DOHH2 (cell line): ENCODE data around the gene PPP1R3G.

ENCODE experiments used
- H3F3A ChIP-seq: fragments of 200-600 bp; sonication (generic), shearing (Covaris generic); 2 replicates; pipeline ENCODE4 v1.6.0; 2016; ENCODE audit warnings: antibody characterized with exemption, mild to moderate bottlenecking; ENCODE audit not compliant: control insufficient read depth, insufficient read depth
- H3K27ac ChIP-seq: fragments of 200-600 bp; sonication (generic); 2 replicates; pipeline ENCODE4 v1.5.1; 2014; ENCODE audit warnings: low read depth, mild to moderate bottlenecking, low read length, moderate library complexity
- H3K27me3 ChIP-seq: fragments of 200-600 bp; sonication (generic); 2 replicates; pipeline ENCODE4 v1.6.1; 2014; ENCODE audit warnings: mild to moderate bottlenecking, low read length, mixed read lengths; ENCODE audit not compliant: control insufficient read depth
- H3K36me3 ChIP-seq: fragments of 200-600 bp; sonication (generic); 2 replicates; pipeline ENCODE4 v1.6.1; 2014; ENCODE audit warnings: mild to moderate bottlenecking, low read length, moderate library complexity, mixed read lengths; ENCODE audit not compliant: control insufficient read depth
- H3K4me1 ChIP-seq: fragments of 200-600 bp; sonication (generic); 2 replicates; pipeline ENCODE4 v1.6.1; 2014; ENCODE audit warnings: mild to moderate bottlenecking, low read length, mixed read lengths; ENCODE audit not compliant: control insufficient read depth
- H3K4me2 ChIP-seq: fragments of 200-600 bp; sonication (generic); 2 replicates; pipeline ENCODE4 v1.6.0; 2014; ENCODE audit warnings: mild to moderate bottlenecking, low read length, moderate library complexity
- H3K4me3 ChIP-seq: fragments of 200-600 bp; sonication (generic); 2 replicates; pipeline ENCODE4 v1.5.1; 2014; ENCODE audit warnings: mild to moderate bottlenecking, low read length, mixed read lengths
- H3K79me2 ChIP-seq: fragments of 200-600 bp; sonication (generic); 2 replicates; pipeline ENCODE4 v1.6.1; 2014; ENCODE audit warnings: mild to moderate bottlenecking, low read length, mixed read lengths; ENCODE audit not compliant: control insufficient read depth
- H3K9me2 ChIP-seq: fragments of 200-600 bp; sonication (generic); replicated peaks from 2 replicates; pipeline ENCODE4 v1.6.1; 2014; ENCODE audit warnings: mild to moderate bottlenecking, low read length, mixed read lengths; ENCODE audit not compliant: control insufficient read depth
- H3K9me3 ChIP-seq: fragments of 200-600 bp; sonication (generic); 2 replicates; pipeline ENCODE4 v1.6.1; 2014; ENCODE audit warnings: antibody characterized with exemption, low read length, mixed read lengths; ENCODE audit not compliant: control insufficient read depth, insufficient read depth
- H4K20me1 ChIP-seq: fragments of 200-600 bp; sonication (generic); 2 replicates; pipeline ENCODE4 v1.6.0; 2014; ENCODE audit warnings: low read depth, mild to moderate bottlenecking, antibody characterized with exemption, low read length, moderate library complexity; ENCODE audit not compliant: control insufficient read depth, insufficient read depth
- CTCF ChIP-seq: fragments of 200-600 bp; sonication (generic); IDR thresholded peaks from one replicate; pipeline ENCODE4 v1.5.1; 2014; ENCODE audit warnings: antibody characterized with exemption, mild to moderate bottlenecking, low read depth, low read length; ENCODE audit not compliant: poor library complexity, severe bottlenecking
- EZH2phosphoT487 ChIP-seq: fragments of 200-600 bp; sonication (generic); IDR thresholded peaks from 2 replicates; pipeline ENCODE4 v1.6.1; 2017; ENCODE audit warnings: borderline replicate concordance, mild to moderate bottlenecking, antibody characterized with exemption, low read length, moderate library complexity, mixed read lengths

Gene PPP1R3G

DNA sequence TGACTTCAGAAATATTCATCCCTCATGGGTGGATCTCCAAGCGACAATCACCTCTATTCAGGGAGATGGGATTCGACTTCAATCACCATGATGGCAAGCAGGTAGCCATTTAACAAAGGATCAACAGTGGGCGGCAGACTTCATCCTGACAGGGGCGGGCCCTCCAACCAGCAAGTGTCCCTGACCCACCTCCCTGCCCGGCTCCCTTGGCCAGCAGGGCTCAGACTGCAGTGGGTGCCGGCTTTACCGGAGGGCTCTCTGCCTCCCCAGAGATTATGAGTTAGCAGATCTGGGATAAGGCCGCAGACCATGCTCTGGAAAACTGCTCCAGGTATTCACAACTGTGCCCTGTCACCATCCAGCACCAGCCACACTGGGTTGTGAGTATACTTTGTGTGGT is 39.4 kb downstream of the PPP1R3G start:
- H3K4me1 ChIP-seq, result peaks cover 16% of the 10 kb centered on the region
- no peak for TF ChIP-seq CTCF
- TF ChIP-seq EZH2phosphoT487, result no peak
- no peak overlapping the region for H3K27ac ChIP-seq
- H4K20me1 ChIP-seq, result no peaks in the 10 kb centered on the region
- no peak overlapping the region for H3K4me2 ChIP-seq
- no peaks in the 10 kb centered on the region for H3F3A ChIP-seq
- no peaks in the 10 kb centered on the region for H3K79me2 ChIP-seq
- H3K9me2 ChIP-seq, result no peaks in the 10 kb centered on the region
- H3K36me3 ChIP-seq, result no peaks in the 10 kb centered on the region
- no peaks in the 10 kb centered on the region for H3K27me3 ChIP-seq
- H3K9me3 ChIP-seq, result no peaks in the 10 kb centered on the region; the same call in 1 of the 2 replicates
- no peak overlapping the region for H3K4me3 ChIP-seq

GRCh38 chr6:5125152-5126006 is 40.2 kb downstream of the PPP1R3G start:
- no peak for TF ChIP-seq EZH2phosphoT487
- no peak for TF ChIP-seq CTCF
- Histone ChIP-seq H3K27me3 (no peaks in the 10 kb centered on the region), H3K27ac (no peak overlapping the region), H3K9me3 (no peaks in the 10 kb centered on the region; the same call in 1 of the 2 replicates), H3K79me2 (no peaks in the 10 kb centered on the region), H3K4me2 (no peak overlapping the region), H3K4me1 (peaks cover 16% of the 10 kb centered on the region), H4K20me1 (no peaks in the 10 kb centered on the region), H3K36me3 (no peaks in the 10 kb centered on the region), H3K4me3 (no peak overlapping the region), H3F3A (no peaks in the 10 kb centered on the region), H3K9me2 (no peaks in the 10 kb centered on the region)

DNA sequence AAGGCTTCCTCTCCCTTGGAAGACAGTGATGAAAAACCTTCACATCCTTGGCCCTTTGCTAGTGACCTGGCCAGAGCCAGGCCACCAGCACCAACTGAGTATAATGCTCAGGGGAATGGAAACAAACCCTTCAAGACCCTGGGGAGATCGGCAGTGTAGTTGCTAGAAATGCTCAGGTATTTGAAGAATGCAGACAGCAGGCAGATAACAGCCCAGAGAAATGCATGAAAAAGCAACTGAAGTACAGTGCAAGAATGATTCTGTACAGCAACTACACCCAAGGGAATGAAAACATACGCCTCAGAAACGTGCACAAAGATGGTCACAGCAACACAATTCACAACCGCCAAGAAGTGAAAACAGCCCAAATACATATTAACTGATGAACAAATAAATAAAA is 41.1 kb downstream of the PPP1R3G start:
- no peaks in the 10 kb centered on the region for H3K79me2 ChIP-seq
- no peaks in the 10 kb centered on the region for H3K27me3 ChIP-seq
- H3K27ac ChIP-seq, result no peak overlapping the region
- no peaks in the 10 kb centered on the region; the same call in 1 of the 2 replicates for H3F3A ChIP-seq
- no peak overlapping the region for H3K4me2 ChIP-seq
- no peaks in the 10 kb centered on the region for H4K20me1 ChIP-seq
- H3K9me3 ChIP-seq, result no peaks in the 10 kb centered on the region
- no peaks in the 10 kb centered on the region for H3K36me3 ChIP-seq
- H3K4me1 ChIP-seq, result peaks cover 16% of the 10 kb centered on the region
- TF ChIP-seq EZH2phosphoT487, result no peak
- TF ChIP-seq CTCF, result no peak
- no peaks in the 10 kb centered on the region for H3K9me2 ChIP-seq
- H3K4me3 ChIP-seq, result no peak overlapping the region
